Measurements from ENCODE around the gene ACLY.
A peak's percentile ranks its signal among the peaks of the same experiment; 100 is the strongest.

Gene ACLY

DNA sequence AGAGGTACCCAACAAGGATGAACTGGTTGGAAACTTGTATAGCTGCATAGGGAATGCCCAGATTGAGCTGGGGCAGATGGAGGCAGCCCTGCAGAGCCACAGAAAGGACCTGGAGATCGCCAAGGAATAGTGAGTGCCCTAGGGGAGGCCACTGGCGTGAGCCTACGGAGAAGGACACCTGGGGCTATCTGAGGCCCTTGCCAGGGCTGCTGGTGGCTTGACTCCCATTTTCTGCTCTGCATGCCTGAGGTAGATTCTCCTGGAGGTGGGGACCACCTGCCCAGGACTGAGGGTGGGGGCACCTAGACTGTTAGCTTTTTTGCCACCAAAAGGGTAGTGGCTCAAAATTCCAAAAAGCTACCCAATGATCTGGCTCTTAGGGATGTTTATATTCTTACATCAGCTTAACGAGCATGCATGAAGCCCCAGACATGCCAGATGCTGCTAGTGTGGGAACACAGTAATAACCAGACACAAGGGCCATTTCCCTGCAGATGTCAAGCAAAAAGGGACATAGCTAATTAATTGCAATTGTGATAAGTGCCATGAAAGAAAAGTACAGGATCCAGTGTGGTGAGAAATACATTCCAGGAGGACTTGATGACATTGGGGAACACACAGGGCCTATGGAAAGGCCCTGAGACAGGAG is 20.4 kb upstream of the ACLY start:
- Histone ChIP-seq H4K91ac (ENCODE audit: low read depth, low read length, poor library complexity) (no peak overlapping the region), H2BK5ac (ENCODE audit: low read length) (no peak overlapping the region), H3K36me3 (replicated peaks in 1 of 2; ENCODE audit: control insufficient read depth in 2 of 2, insufficient read depth in 2 of 2, low read length in 2 of 2) (peaks cover 19 to 48% of the 10 kb centered on the region in 2 donors), H3K9me3 (replicated peaks in 1 of 2; ENCODE audit: control insufficient read depth in 2 of 2, insufficient read depth in 1 of 2, low read depth in 1 of 2, low read length in 2 of 2) (no peaks in the 10 kb centered on the region), H3K4me1 (ENCODE audit: control insufficient read depth in 2 of 2, insufficient read depth in 1 of 2, low read depth in 1 of 2, low read length in 2 of 2) (no peaks in the 10 kb centered on the region), H3K18ac (ENCODE audit: low read length) (no peak overlapping the region), H3K79me1 (ENCODE audit: low read depth, low read length) (no peaks in the 10 kb centered on the region), H3K23ac (ENCODE audit: low read depth, low read length, poor library complexity) (no peak overlapping the region), H3K4me2 (ENCODE audit: insufficient read depth, low read length, poor library complexity, severe bottlenecking) (no peak overlapping the region), H3K4ac (ENCODE audit: low read length) (no peak overlapping the region), H3K27ac (replicated peaks; ENCODE audit: low read length) (no peak overlapping the region), H3K9ac (ENCODE audit: low read depth, low read length, poor library complexity) (no peak overlapping the region), H3K27me3 (ENCODE audit: control insufficient read depth in 3 of 3, insufficient read depth in 3 of 3, low read depth in 1 of 3, low read length in 3 of 3) (no peaks in the 10 kb centered on the region), H2AFZ (ENCODE audit: low read length) (no peak overlapping the region), H2BK120ac (ENCODE audit: low read depth, low read length) (no peak overlapping the region), H3K14ac (ENCODE audit: low read length) (no peak overlapping the region), H2BK12ac (ENCODE audit: low read length) (no peak overlapping the region), H2AK5ac (ENCODE audit: low read depth, low read length) (no peak overlapping the region), H3K4me3 (ENCODE audit: low read length in 2 of 2) (no peak overlapping the region), H2BK15ac (ENCODE audit: low read length) (no peak overlapping the region), H4K8ac (ENCODE audit: low read depth, low read length) (no peak overlapping the region)
- DNase-seq (ENCODE audit: low spot score), result no peak
- WGBS, 2 donors (ENCODE audit: extremely low coverage in 2 of 2, insufficient read length in 2 of 2, insufficient replicate concordance in 1 of 2), result no CpG with 5 or more reads among the region's 4 CpGs

DNA sequence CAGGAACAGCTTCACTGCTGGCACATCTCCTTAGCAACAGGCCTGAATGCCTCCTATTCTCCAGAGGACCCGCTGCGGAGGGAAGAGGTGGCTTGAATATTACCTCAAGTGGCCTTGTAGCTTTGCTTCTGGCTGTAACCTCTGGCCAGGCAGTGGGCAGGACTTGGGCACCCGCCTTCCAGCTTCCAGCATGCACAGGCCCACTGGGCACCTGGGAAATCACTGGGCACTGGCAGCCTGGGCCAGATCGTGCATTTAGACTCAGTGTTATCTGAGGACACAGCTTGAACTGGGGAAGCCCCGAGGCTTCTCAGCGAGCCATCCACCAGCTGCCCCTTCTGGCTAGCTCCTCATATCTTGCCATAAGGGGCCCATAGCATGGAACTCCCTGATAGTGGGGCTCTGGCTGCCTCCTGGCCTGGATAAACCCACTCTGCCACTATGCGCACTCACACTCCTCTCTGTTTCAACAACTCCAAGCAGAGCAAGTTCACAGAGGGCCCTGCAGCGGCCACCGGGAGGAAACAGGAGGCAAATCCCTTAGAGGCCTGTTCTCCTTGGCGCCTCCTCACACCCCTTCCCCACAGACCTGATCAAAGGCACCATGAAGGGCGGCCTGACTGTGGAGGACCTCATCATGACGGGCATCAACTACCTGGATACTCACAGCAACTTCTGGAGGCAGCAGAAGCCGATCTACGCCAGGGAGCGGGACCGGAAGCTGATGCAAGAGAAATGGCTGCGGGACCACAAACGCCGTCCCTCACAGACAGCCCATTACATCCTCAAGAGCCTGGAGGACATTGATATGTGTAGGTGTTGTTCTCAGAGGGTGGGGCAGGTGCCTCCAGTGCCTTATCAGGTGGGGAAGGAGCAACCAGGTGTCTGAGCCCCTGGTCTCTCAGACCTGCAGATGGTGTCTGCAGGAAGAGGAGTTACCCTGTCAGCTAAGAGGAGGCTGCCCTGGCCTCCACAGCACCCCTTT is 19.5 kb upstream of the ACLY start:
- H3K23ac ChIP-seq (ENCODE audit: low read depth, low read length, poor library complexity), result no peak overlapping the region
- WGBS, 2 donors (ENCODE audit: extremely low coverage in 2 of 2, insufficient read length in 2 of 2, insufficient replicate concordance in 1 of 2), result no CpG with 5 or more reads among the region's 19 CpGs
- no peak overlapping the region for H3K9ac ChIP-seq (ENCODE audit: low read depth, low read length, poor library complexity)
- no peak for DNase-seq (ENCODE audit: low spot score)
- no peak overlapping the region for H2BK120ac ChIP-seq (ENCODE audit: low read depth, low read length)
- peak overlapping the region; percentile 47 for H2BK5ac ChIP-seq (ENCODE audit: low read length)
- H3K14ac ChIP-seq (ENCODE audit: low read length), result no peak overlapping the region
- H3K4me3 ChIP-seq (ENCODE audit: low read length in 2 of 2), result no peak overlapping the region
- no peaks in the 10 kb centered on the region for H3K27me3 ChIP-seq (ENCODE audit: control insufficient read depth in 3 of 3, insufficient read depth in 3 of 3, low read depth in 1 of 3, low read length in 3 of 3)
- no peak overlapping the region for H3K4ac ChIP-seq (ENCODE audit: low read length)
- H2BK12ac ChIP-seq (ENCODE audit: low read length), result no peak overlapping the region
- no peak overlapping the region for H2BK15ac ChIP-seq (ENCODE audit: low read length)
- H2AK5ac ChIP-seq (ENCODE audit: low read depth, low read length), result no peak overlapping the region
- no peak overlapping the region for H2AFZ ChIP-seq (ENCODE audit: low read length)
- H3K4me2 ChIP-seq (ENCODE audit: insufficient read depth, low read length, poor library complexity, severe bottlenecking), result no peak overlapping the region
- no peak overlapping the region for H3K18ac ChIP-seq (ENCODE audit: low read length)
- no peaks in the 10 kb centered on the region for H3K9me3 ChIP-seq (replicated peaks in 1 of 2; ENCODE audit: control insufficient read depth in 2 of 2, insufficient read depth in 1 of 2, low read depth in 1 of 2, low read length in 2 of 2)
- H4K8ac ChIP-seq (ENCODE audit: low read depth, low read length), result no peak overlapping the region
- no peak overlapping the region for H3K27ac ChIP-seq (replicated peaks; ENCODE audit: low read length)
- no peaks in the 10 kb centered on the region for H3K79me1 ChIP-seq (ENCODE audit: low read depth, low read length)
- H3K4me1 ChIP-seq (ENCODE audit: control insufficient read depth in 2 of 2, insufficient read depth in 1 of 2, low read depth in 1 of 2, low read length in 2 of 2), result no peaks in the 10 kb centered on the region
- peaks cover 19 to 48% of the 10 kb centered on the region in 2 donors for H3K36me3 ChIP-seq (replicated peaks in 1 of 2; ENCODE audit: control insufficient read depth in 2 of 2, insufficient read depth in 2 of 2, low read length in 2 of 2)
- H4K91ac ChIP-seq (ENCODE audit: low read depth, low read length, poor library complexity), result no peak overlapping the region

DNA sequence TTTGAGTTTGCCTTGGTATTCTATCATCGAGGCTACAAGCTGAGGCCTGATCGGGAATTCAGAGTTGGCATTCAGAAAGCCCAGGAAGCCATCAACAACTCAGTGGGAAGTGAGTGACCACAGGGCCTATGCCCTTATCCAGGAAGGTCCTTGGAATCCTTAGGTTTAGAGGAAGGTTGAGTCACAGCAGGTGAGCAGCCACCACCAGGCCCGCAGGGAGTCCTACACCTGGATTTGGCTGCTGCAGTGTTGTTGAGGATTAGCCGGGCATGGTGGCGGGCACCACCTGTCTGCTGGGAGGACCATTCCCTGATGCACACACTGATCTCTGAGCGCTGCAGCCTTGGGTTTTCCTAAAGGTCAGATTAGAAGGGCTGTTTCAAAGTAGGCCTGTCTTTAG is 16.9 kb upstream of the ACLY start:
- Histone ChIP-seq H3K36me3 (replicated peaks in 1 of 2; ENCODE audit: control insufficient read depth in 2 of 2, insufficient read depth in 2 of 2, low read length in 2 of 2) (peaks cover 19 to 48% of the 10 kb centered on the region in 2 donors), H3K4me1 (ENCODE audit: control insufficient read depth in 2 of 2, insufficient read depth in 1 of 2, low read depth in 1 of 2, low read length in 2 of 2) (peaks cover 2 to 3% of the 10 kb centered on the region in 2 donors), H3K18ac (ENCODE audit: low read length) (no peak overlapping the region), H4K8ac (ENCODE audit: low read depth, low read length) (no peak overlapping the region), H4K91ac (ENCODE audit: low read depth, low read length, poor library complexity) (no peak overlapping the region), H3K4ac (ENCODE audit: low read length) (no peak overlapping the region), H3K27me3 (ENCODE audit: control insufficient read depth in 3 of 3, insufficient read depth in 3 of 3, low read depth in 1 of 3, low read length in 3 of 3) (no peaks in the 10 kb centered on the region), H3K4me3 (ENCODE audit: low read length in 2 of 2) (no peak overlapping the region), H3K9me3 (replicated peaks in 1 of 2; ENCODE audit: control insufficient read depth in 2 of 2, insufficient read depth in 1 of 2, low read depth in 1 of 2, low read length in 2 of 2) (no peaks in the 10 kb centered on the region), H3K23ac (ENCODE audit: low read depth, low read length, poor library complexity) (no peak overlapping the region), H3K14ac (ENCODE audit: low read length) (no peak overlapping the region), H2AK5ac (ENCODE audit: low read depth, low read length) (no peak overlapping the region), H2BK12ac (ENCODE audit: low read length) (no peak overlapping the region), H2BK5ac (ENCODE audit: low read length) (no peak overlapping the region), H2BK15ac (ENCODE audit: low read length) (no peak overlapping the region), H3K4me2 (ENCODE audit: insufficient read depth, low read length, poor library complexity, severe bottlenecking) (no peak overlapping the region), H2BK120ac (ENCODE audit: low read depth, low read length) (no peak overlapping the region), H3K79me1 (ENCODE audit: low read depth, low read length) (no peaks in the 10 kb centered on the region), H2AFZ (ENCODE audit: low read length) (no peak overlapping the region), H3K27ac (replicated peaks; ENCODE audit: low read length) (no peak overlapping the region), H3K9ac (ENCODE audit: low read depth, low read length, poor library complexity) (no peak overlapping the region)
- no CpG with 5 or more reads among the region's 6 CpGs for WGBS, 2 donors (ENCODE audit: extremely low coverage in 2 of 2, insufficient read length in 2 of 2, insufficient replicate concordance in 1 of 2)
- DNase-seq (ENCODE audit: low spot score), result no peak

DNA sequence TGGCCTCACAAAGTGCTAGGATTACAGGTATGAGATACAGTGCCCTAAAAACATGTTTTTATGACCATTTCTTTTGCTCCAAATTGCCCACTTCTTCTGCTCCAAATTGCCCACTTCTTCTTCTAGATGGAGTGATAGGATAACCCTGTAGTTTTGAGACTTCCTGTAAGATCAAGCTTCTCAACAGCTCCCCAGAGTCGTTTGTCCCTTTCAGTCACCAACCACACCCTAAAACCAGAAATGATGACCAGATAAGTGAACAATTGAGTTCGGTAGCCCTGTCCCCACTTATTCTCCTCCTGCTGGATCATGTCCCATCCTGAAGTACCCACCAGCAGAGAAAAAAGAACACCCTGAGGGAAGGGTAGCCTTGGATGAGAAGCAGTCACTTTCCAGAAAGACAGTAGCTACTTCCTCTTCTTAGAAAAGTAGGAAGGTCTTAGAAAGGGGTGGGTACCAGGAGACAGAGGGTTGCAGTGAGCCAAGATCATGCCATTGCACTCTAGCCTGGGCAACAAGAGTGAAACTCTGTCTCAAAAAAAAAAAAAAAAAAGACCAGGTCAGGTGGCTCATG is 14.2 kb upstream of the ACLY start:
- Histone ChIP-seq H3K36me3 (replicated peaks in 1 of 2; ENCODE audit: control insufficient read depth in 2 of 2, insufficient read depth in 2 of 2, low read length in 2 of 2) (peaks cover 14 to 29% of the 10 kb centered on the region in 2 donors), H2BK15ac (ENCODE audit: low read length) (no peak overlapping the region), H3K23ac (ENCODE audit: low read depth, low read length, poor library complexity) (no peak overlapping the region), H3K18ac (ENCODE audit: low read length) (no peak overlapping the region), H3K27ac (replicated peaks; ENCODE audit: low read length) (no peak overlapping the region), H3K79me1 (ENCODE audit: low read depth, low read length) (no peaks in the 10 kb centered on the region), H3K27me3 (ENCODE audit: control insufficient read depth in 3 of 3, insufficient read depth in 3 of 3, low read depth in 1 of 3, low read length in 3 of 3) (no peaks in the 10 kb centered on the region), H4K91ac (ENCODE audit: low read depth, low read length, poor library complexity) (no peak overlapping the region), H2AK5ac (ENCODE audit: low read depth, low read length) (no peak overlapping the region), H2BK120ac (ENCODE audit: low read depth, low read length) (no peak overlapping the region), H3K4me1 (ENCODE audit: control insufficient read depth in 2 of 2, insufficient read depth in 1 of 2, low read depth in 1 of 2, low read length in 2 of 2) (peaks cover 2 to 11% of the 10 kb centered on the region in 2 donors), H3K4ac (ENCODE audit: low read length) (no peak overlapping the region), H3K14ac (ENCODE audit: low read length) (no peak overlapping the region), H3K4me2 (ENCODE audit: insufficient read depth, low read length, poor library complexity, severe bottlenecking) (no peak overlapping the region), H2BK12ac (ENCODE audit: low read length) (no peak overlapping the region), H2AFZ (ENCODE audit: low read length) (no peak overlapping the region), H3K9me3 (replicated peaks in 1 of 2; ENCODE audit: control insufficient read depth in 2 of 2, insufficient read depth in 1 of 2, low read depth in 1 of 2, low read length in 2 of 2) (no peaks in the 10 kb centered on the region), H4K8ac (ENCODE audit: low read depth, low read length) (no peak overlapping the region), H3K4me3 (ENCODE audit: low read length in 2 of 2) (no peak overlapping the region), H2BK5ac (ENCODE audit: low read length) (no peak overlapping the region), H3K9ac (ENCODE audit: low read depth, low read length, poor library complexity) (no peak overlapping the region)
- DNase-seq (ENCODE audit: low spot score), result no peak
- no CpG with 5 or more reads among the region's 2 CpGs for WGBS, 2 donors (ENCODE audit: extremely low coverage in 2 of 2, insufficient read length in 2 of 2, insufficient replicate concordance in 1 of 2)
